Breast epithelium (tissue), 3 donors: Measurements from ENCODE around the gene GHRH.

Experiments used
- POLR2A ChIP-seq: fragments of 450-650 bp; IDR thresholded peaks from one replicate; pipeline ENCODE4 v1.6.1; 2016; ENCODE audit warnings: antibody characterized with exemption, mild to moderate bottlenecking, moderate library complexity
- POLR2AphosphoS5 ChIP-seq, 3 donors: sonication (generic); formaldehyde crosslinking; IDR thresholded peaks; one replicate each; pipeline ENCODE4 v1.6.1; 2017; ENCODE audit warnings: antibody characterized with exemption in 3 of 3
- TF ChIP-seq, protein P1 (sequence below), 3 donors: fragments of 450-650 bp; IDR thresholded peaks; one replicate each; pipeline ENCODE4 v1.5.1; 2016 to 2017; ENCODE audit warnings: antibody characterized with exemption in 3 of 3, mild to moderate bottlenecking in 3 of 3, moderate library complexity in 3 of 3

DNA sequence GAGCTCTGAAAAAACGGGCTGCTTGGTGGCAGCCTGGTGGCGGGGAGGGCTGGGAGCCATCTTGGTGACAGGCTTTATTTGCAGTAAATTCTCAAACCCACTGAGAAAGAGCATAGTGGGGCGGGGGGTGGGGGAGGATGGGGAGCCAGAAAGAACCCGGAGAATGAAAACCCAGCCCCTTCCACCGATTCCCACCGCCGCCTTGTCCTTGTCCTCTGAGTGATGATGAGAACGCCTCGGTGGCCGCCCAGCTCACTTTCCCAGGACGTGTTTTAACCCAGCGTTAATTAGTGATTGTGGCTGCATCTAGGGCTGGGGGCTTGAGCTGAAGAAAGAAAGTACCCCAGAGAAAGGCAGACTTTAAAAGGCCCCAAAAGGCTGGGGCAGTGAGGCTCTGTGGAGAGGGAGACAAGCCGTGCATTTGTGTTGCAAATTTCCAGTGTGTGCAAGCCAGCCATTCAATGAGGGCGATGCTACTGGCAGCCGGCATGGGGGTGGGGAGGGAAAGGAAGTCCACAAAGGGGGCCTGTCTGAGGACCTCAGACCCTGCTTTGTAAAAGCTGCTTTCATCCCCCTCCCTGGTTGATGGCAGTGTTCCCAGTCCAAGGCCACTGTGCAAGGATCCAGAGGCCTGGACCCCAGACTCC lies 6.2 kb upstream of the GHRH start:
- TF ChIP-seq, protein P1, sequence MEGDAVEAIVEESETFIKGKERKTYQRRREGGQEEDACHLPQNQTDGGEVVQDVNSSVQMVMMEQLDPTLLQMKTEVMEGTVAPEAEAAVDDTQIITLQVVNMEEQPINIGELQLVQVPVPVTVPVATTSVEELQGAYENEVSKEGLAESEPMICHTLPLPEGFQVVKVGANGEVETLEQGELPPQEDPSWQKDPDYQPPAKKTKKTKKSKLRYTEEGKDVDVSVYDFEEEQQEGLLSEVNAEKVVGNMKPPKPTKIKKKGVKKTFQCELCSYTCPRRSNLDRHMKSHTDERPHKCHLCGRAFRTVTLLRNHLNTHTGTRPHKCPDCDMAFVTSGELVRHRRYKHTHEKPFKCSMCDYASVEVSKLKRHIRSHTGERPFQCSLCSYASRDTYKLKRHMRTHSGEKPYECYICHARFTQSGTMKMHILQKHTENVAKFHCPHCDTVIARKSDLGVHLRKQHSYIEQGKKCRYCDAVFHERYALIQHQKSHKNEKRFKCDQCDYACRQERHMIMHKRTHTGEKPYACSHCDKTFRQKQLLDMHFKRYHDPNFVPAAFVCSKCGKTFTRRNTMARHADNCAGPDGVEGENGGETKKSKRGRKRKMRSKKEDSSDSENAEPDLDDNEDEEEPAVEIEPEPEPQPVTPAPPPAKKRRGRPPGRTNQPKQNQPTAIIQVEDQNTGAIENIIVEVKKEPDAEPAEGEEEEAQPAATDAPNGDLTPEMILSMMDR (IDR thresholded peaks at IDR 0.05) = no peak
- TF ChIP-seq POLR2A (no peak), POLR2AphosphoS5 (IDR thresholded peaks at IDR 0.05) (no peak)
